Hepatocyte (in vitro differentiated cells): Measurements from ENCODE around the gene MDP1. TPM values are rescaled to one million over a fixed set of nuclear protein-coding genes. Genes with fewer than 3 reads are reported as not detected.

Experiments
- DNase-seq: peaks from one replicate; pipeline ENCODE4 v3.0.0-alpha.2; 2016; ENCODE audit warnings: low spot score
- H2AFZ ChIP-seq: fragments of 200-600 bp; sonication (generic); 2 replicates; pipeline ENCODE4 v1.6.0; 2016; ENCODE audit warnings: antibody characterized with exemption, mild to moderate bottlenecking
- H3K27ac ChIP-seq: fragments of 200-600 bp; sonication (generic); 2 replicates; pipeline ENCODE4 v1.5.1; 2016; ENCODE audit warnings: mild to moderate bottlenecking
- H3K27me3 ChIP-seq: fragments of 200-600 bp; sonication (generic); 2 replicates; pipeline ENCODE4 v1.6.1; 2016
- H3K36me3 ChIP-seq: fragments of 200-600 bp; sonication (generic); replicated peaks from 2 replicates; pipeline ENCODE4 v1.5.1; 2016; ENCODE audit warnings: low read depth; ENCODE audit not compliant: insufficient read depth
- H3K4me1 ChIP-seq: fragments of 200-600 bp; sonication (generic); 2 replicates; pipeline ENCODE4 v1.5.1; 2016; ENCODE audit warnings: mild to moderate bottlenecking, moderate library complexity; ENCODE audit not compliant: insufficient read depth
- H3K4me2 ChIP-seq: fragments of 200-600 bp; sonication (generic); 2 replicates; pipeline ENCODE4 v1.6.0; 2016
- H3K4me3 ChIP-seq: fragments of 200-600 bp; sonication (generic); 2 replicates; pipeline ENCODE4 v1.5.1; 2016; ENCODE audit warnings: mild to moderate bottlenecking
- H3K79me2 ChIP-seq: fragments of 200-600 bp; sonication (generic); 2 replicates; pipeline ENCODE4 v1.6.0; 2017; ENCODE audit warnings: mild to moderate bottlenecking
- H3K9me2 ChIP-seq: fragments of 200-600 bp; sonication (generic); replicated peaks from 2 replicates; pipeline ENCODE4 v1.6.0; 2017; ENCODE audit warnings: mild to moderate bottlenecking; ENCODE audit not compliant: insufficient read depth
- H3K9me3 ChIP-seq: fragments of 200-600 bp; sonication (generic); 2 replicates; pipeline ENCODE4 v1.5.1; 2016; ENCODE audit warnings: low read depth, mild to moderate bottlenecking
- H4K20me1 ChIP-seq: fragments of 200-600 bp; sonication (generic); 2 replicates; pipeline ENCODE4 v1.6.0; 2016; ENCODE audit warnings: mild to moderate bottlenecking; ENCODE audit not compliant: insufficient read depth, poor library complexity, severe bottlenecking
- CTCF ChIP-seq: fragments of 200-600 bp; sonication (generic); IDR thresholded peaks from 2 replicates; pipeline ENCODE4 v1.5.1; 2016; ENCODE audit warnings: antibody characterized with exemption, mild to moderate bottlenecking; ENCODE audit not compliant: poor library complexity
- EZH2 ChIP-seq: fragments of 200-600 bp; sonication (generic); IDR thresholded peaks from 2 replicates; pipeline ENCODE4 v1.6.1; 2016; ENCODE audit warnings: antibody characterized with exemption, mild to moderate bottlenecking, borderline replicate concordance
- EZH2phosphoT487 ChIP-seq: fragments of 200-600 bp; sonication (generic); IDR thresholded peaks from one replicate; pipeline ENCODE4 v1.6.1; 2018; ENCODE audit warnings: antibody characterized with exemption, mild to moderate bottlenecking, low read depth, moderate library complexity; ENCODE audit not compliant: unreplicated experiment, severe bottlenecking
- WGBS: methylation state at CpG from one replicate; pipeline ENCODE4 v1.1.6; 2016; ENCODE audit warnings: low lambda C conversion rate; ENCODE audit errors: missing lambda C conversion rate; 5-methylcytosine and 5-hydroxymethylcytosine counted together
- polyA plus RNA-seq: library from polyadenylated mRNA; unstranded; fragments of >200 nt; fragmentation: Nextera tagmentation; extraction: Ambion mirVana; gene quantifications from 2 replicates; pipeline ENCODE4 v1.2.1, GENCODE V29; 2016
- total RNA-seq: library from RNA; depleted of rRNA; stranded (reverse); fragments of >200 nt; gene quantifications from 2 replicates; pipeline ENCODE4 v1.2.3, GENCODE V29; 2014

MDP1 gene
- total and polyA plus RNA-seq, 2 experiments from 2014 or later = 8.0 to 16.1 TPM

- H3K79me2 ChIP-seq = no peaks in the 10 kb centered on the region
- H3K27ac ChIP-seq = no peak overlapping the region
- no peaks in the 10 kb centered on the region for H4K20me1 ChIP-seq
- no peaks in the 10 kb centered on the region for H3K9me3 ChIP-seq
- H3K4me1 ChIP-seq = no peaks in the 10 kb centered on the region
- TF ChIP-seq EZH2 (no peak), EZH2phosphoT487 (no peak), CTCF (no peak)
- H3K9me2 ChIP-seq = no peaks in the 10 kb centered on the region
- H3K36me3 ChIP-seq = no peaks in the 10 kb centered on the region
- H3K4me3 ChIP-seq = no peak overlapping the region
- no peak overlapping the region for H2AFZ ChIP-seq
- H3K4me2 ChIP-seq = no peak overlapping the region
- no peaks in the 10 kb centered on the region for H3K27me3 ChIP-seq
- DNase-seq = no peak
- WGBS = 90% methylated on average over 18 of the region's 18 CpGs
Observed at GRCh38 chr14:24258548-24259265, 42.8 kb upstream of the MDP1 start.

- TF ChIP-seq EZH2phosphoT487 (no peak), EZH2 (no peak)
- Histone ChIP-seq H4K20me1 (no peaks in the 10 kb centered on the region), H3K79me2 (no peaks in the 10 kb centered on the region), H2AFZ (no peak overlapping the region), H3K4me2 (no peak overlapping the region), H3K4me1 (no peaks in the 10 kb centered on the region), H3K27ac (no peak overlapping the region), H3K4me3 (no peak overlapping the region), H3K9me3 (no peaks in the 10 kb centered on the region), H3K27me3 (no peaks in the 10 kb centered on the region), H3K9me2 (no peaks in the 10 kb centered on the region), H3K36me3 (no peaks in the 10 kb centered on the region)
- 89% methylated on average over 6 of the region's 9 CpGs for WGBS
- DNase-seq = no peak
Observed at GRCh38 chr14:24258119-24258518, 42.3 kb upstream of the MDP1 start.

- TF ChIP-seq CTCF (no peak), EZH2 (no peak), EZH2phosphoT487 (no peak)
- peaks cover 8% of the 10 kb centered on the region for H3K4me1 ChIP-seq
- no peak for DNase-seq
- H2AFZ ChIP-seq = no peak overlapping the region
- H3K27me3 ChIP-seq = no peaks in the 10 kb centered on the region
- H3K79me2 ChIP-seq = no peaks in the 10 kb centered on the region
- WGBS = 90% methylated on average over 4 of the region's 4 CpGs
- H4K20me1 ChIP-seq = no peaks in the 10 kb centered on the region
- no peak overlapping the region for H3K4me3 ChIP-seq
- no peaks in the 10 kb centered on the region for H3K36me3 ChIP-seq
- no peaks in the 10 kb centered on the region for H3K9me3 ChIP-seq
- no peak overlapping the region for H3K4me2 ChIP-seq
- H3K27ac ChIP-seq = no peak overlapping the region
- no peaks in the 10 kb centered on the region for H3K9me2 ChIP-seq
Observed at GRCh38 chr14:24256960-24257359, 41.1 kb upstream of the MDP1 start.

GRCh38 chr14:24255931-24256711 is 40.3 kb upstream of the MDP1 start:
- no peak overlapping the region for H3K4me3 ChIP-seq
- DNase-seq = no peak
- H2AFZ ChIP-seq = no peak overlapping the region
- no peaks in the 10 kb centered on the region for H3K36me3 ChIP-seq
- WGBS = 89% methylated on average over 12 of the region's 12 CpGs
- no peaks in the 10 kb centered on the region for H3K9me2 ChIP-seq
- H3K27ac ChIP-seq = no peak overlapping the region
- no peaks in the 10 kb centered on the region for H3K79me2 ChIP-seq
- no peak for TF ChIP-seq EZH2
- TF ChIP-seq CTCF = no peak
- TF ChIP-seq EZH2phosphoT487 = no peak
- peaks cover 8% of the 10 kb centered on the region for H3K4me1 ChIP-seq
- no peaks in the 10 kb centered on the region for H3K27me3 ChIP-seq
- H4K20me1 ChIP-seq = no peaks in the 10 kb centered on the region
- no peak overlapping the region for H3K4me2 ChIP-seq
- no peaks in the 10 kb centered on the region for H3K9me3 ChIP-seq
